Measurements from ENCODE around the gene RSPH9. TPM values are rescaled to one million over a fixed set of nuclear protein-coding genes. Genes with fewer than 3 reads are reported as not detected.

RSPH9 gene
- total and polyA plus RNA-seq, 2 experiments from 2014 or later: 0.10 to 0.39 TPM

- H3K4me2 ChIP-seq: peak overlapping the region; percentile 94
- peaks cover 6% of the 10 kb centered on the region for H3K27me3 Mint-ChIP-seq (ENCODE audit: insufficient read depth, low read depth, poor library complexity)
- ATAC-seq (no peak), DNase-seq (ENCODE audit: low spot score) (no peak)
- peak overlapping the region; percentile 98; the same call in 2 of the 3 replicates for H3K4me3 Mint-ChIP-seq
- peak overlapping the region; percentile 99; the same call in 1 of the 2 replicates for H3K4me3 ChIP-seq
- H3K9me3 Mint-ChIP-seq: no peaks in the 10 kb centered on the region
- peaks cover 13% of the 10 kb centered on the region for H3K4me1 ChIP-seq (ENCODE audit: insufficient read depth)
- H3F3A ChIP-seq (replicated peaks; ENCODE audit: low read depth): 0 out of 2 replicates have a peak, but pooled peaks cover 6% of the 10 kb centered on the region
- no peaks in the 10 kb centered on the region for H3K27me3 ChIP-seq (ENCODE audit: insufficient read depth)
- TF ChIP-seq CTCF (conservative IDR thresholded peaks at IDR 0.05; ENCODE audit: low read depth in 2 of 2): no peak
- peaks cover 10% of the 10 kb centered on the region for H3K36me3 ChIP-seq (ENCODE audit: insufficient read depth)
- peak overlapping the region; percentile 76 for H2AFZ ChIP-seq
- H3K27ac ChIP-seq (ENCODE audit: low read depth): peak overlapping the region; percentile 51
- H3K4me1 Mint-ChIP-seq: peaks cover 20% of the 10 kb centered on the region
- H4K20me1 ChIP-seq (replicated peaks; ENCODE audit: insufficient read depth): peaks cover 13% of the 10 kb centered on the region
- peaks cover 39% of the 10 kb centered on the region for H3K79me2 ChIP-seq (replicated peaks; ENCODE audit: insufficient read depth)
- H3K36me3 Mint-ChIP-seq (ENCODE audit: low read depth): peaks cover 38% of the 10 kb centered on the region
- no peak overlapping the region; the same call in 1 of the 2 replicates for H3K27ac Mint-ChIP-seq
- no peaks in the 10 kb centered on the region for H3K9me2 ChIP-seq (ENCODE audit: insufficient read depth)
Observed at GRCh38 chr6:43634702-43635303, 10.0 kb upstream of the RSPH9 start.

- Mint-ChIP-seq H3K9me3 (no peaks in the 10 kb centered on the region), H3K4me1 (peaks cover 18% of the 10 kb centered on the region), H3K4me3 (peak within 1 kb of the TSS; percentile 98), H3K36me3 (ENCODE audit: low read depth) (peaks cover 46% of the 10 kb centered on the region), H3K27ac (peak within 1 kb of the TSS; percentile 96), H3K27me3 (ENCODE audit: insufficient read depth, low read depth, poor library complexity) (peaks cover 4% of the 10 kb centered on the region)
- Histone ChIP-seq H2AFZ (peak within 1 kb of the TSS; percentile 76), H3F3A (replicated peaks; ENCODE audit: low read depth) (0 out of 2 replicates have a peak, but pooled peaks cover 6% of the 10 kb centered on the region), H3K4me2 (peak within 1 kb of the TSS; percentile 94), H3K4me3 (peak within 1 kb of the TSS; percentile 99), H3K4me1 (ENCODE audit: insufficient read depth) (peaks cover 13% of the 10 kb centered on the region), H3K27ac (ENCODE audit: low read depth) (peak within 1 kb of the TSS; percentile 51), H3K36me3 (ENCODE audit: insufficient read depth) (peaks cover 16% of the 10 kb centered on the region), H4K20me1 (replicated peaks; ENCODE audit: insufficient read depth) (peaks cover 18% of the 10 kb centered on the region), H3K9me2 (ENCODE audit: insufficient read depth) (no peaks in the 10 kb centered on the region), H3K79me2 (replicated peaks; ENCODE audit: insufficient read depth) (peaks cover 44% of the 10 kb centered on the region), H3K27me3 (ENCODE audit: insufficient read depth) (no peaks in the 10 kb centered on the region)
- peak; percentile 92 for ATAC-seq
- peak; percentile 90 for DNase-seq (ENCODE audit: low spot score)
- TF ChIP-seq EZH2 (IDR thresholded peaks at IDR 0.05; ENCODE audit: low read depth, unreplicated experiment): no peak
- TF ChIP-seq CREB1 (CRISPR knock-in tag; IDR thresholded peaks at IDR 0.05; ENCODE audit: low read depth): 0 out of 2 replicates have a peak, but pooled peaks have one; percentile 40
- peak; percentile 97 for TF ChIP-seq POLR2AphosphoS5 (IDR thresholded peaks at IDR 0.05; ENCODE audit: low read depth)
- no peak for TF ChIP-seq ZNF462 (CRISPR knock-in tag; IDR thresholded peaks at IDR 0.05)
- no peak for TF ChIP-seq JUNB (IDR thresholded peaks at IDR 0.05; ENCODE audit: unreplicated experiment)
- TF ChIP-seq ETS1 (IDR thresholded peaks at IDR 0.05): peak; percentile 47; the same call in 1 of the 2 replicates
Observed at GRCh38 chr6:43635387-43636307, 9.2 kb upstream of the RSPH9 start, which contains the start of gene MAD2L1BP. Gene MAD2L1BP (plus strand): TSS chr6:43635840. CDS start chr6:43635876, 36 bp downstream.

Data from GM23338 (cell line).